GM12878 (cell line): ENCODE measurements around the gene SOX11. TPM values are rescaled to one million over a fixed set of nuclear protein-coding genes. Genes with fewer than 3 reads are reported as not detected.

Experiments
- ATAC-seq: fragments of 200-7000 bp; cut with Tn5 transposase; 3 replicates; pipeline ENCODE4 v1.9.1; 2020; ENCODE audit warnings: mild to moderate bottlenecking, moderate library complexity
- BruUV-seq: library from RNA; stranded (reverse); fragments of 400-500 nt; replicated peaks from 2 replicates; lab custom pipeline; 2021; lab: Mats Ljungman, UMichigan
- CTCF ChIA-PET: fragments of 300-600 bp; sonication (Branson Sonifier 250); formaldehyde crosslinking; extraction: SDS; loops from one replicate; lab custom pipeline; 2021; ENCODE audit warnings: inconsistent platforms; lab: Yijun Ruan, JAX
- POLR2A ChIA-PET: fragments of 350-600 bp; formaldehyde crosslinking; extraction: SDS; loops from one replicate; lab custom pipeline; 2021; ENCODE audit warnings: inconsistent platforms; lab: Charles Lee
- RAD21 ChIA-PET: fragments of 300-600 bp; sonication (Branson Sonifier 250); formaldehyde crosslinking; loops from one replicate; lab custom pipeline; 2023; ENCODE audit warnings: antibody characterized with exemption; ENCODE audit not compliant: unreplicated experiment; lab: Charles Lee
- SMC1A ChIA-PET: fragments of 300-600 bp; sonication (Branson Sonifier 250); formaldehyde crosslinking; loops from one replicate; lab custom pipeline; 2023; ENCODE audit not compliant: unreplicated experiment, uncharacterized antibody; lab: Charles Lee
- DNase-seq: peaks from one replicate; pipeline ENCODE4 v3.0.0-alpha.2; 2011; ENCODE audit warnings: low read depth, low spot score
- FAIRE-seq: peaks from 3 replicates; lab custom pipeline; 2011; peaks lifted over from hg19 to GRCh38; lab: Jason Lieb, UNC
- H2AFZ ChIP-seq: 2 replicates; pipeline ENCODE4 v1.6.0; 2011; ENCODE audit warnings: low read depth, low read length, control low read depth; ENCODE audit not compliant: control insufficient read depth
- H3K27ac ChIP-seq: 2 replicates; pipeline ENCODE4 v1.5.1; 2011; ENCODE audit warnings: control low read depth; ENCODE audit not compliant: control insufficient read depth, insufficient read depth
- H3K27me3 ChIP-seq, 2 experiments: replicated peaks in 1 of 2; 2 replicates each; pipeline versions ENCODE4 v1.6.0 to v1.6.1; 2011; ENCODE audit warnings: low read length in 1 of 2; ENCODE audit not compliant: control insufficient read depth in 2 of 2, insufficient read depth in 2 of 2
- H3K36me3 ChIP-seq, 2 experiments: 2 replicates each; pipeline ENCODE4 v1.5.1; 2011; ENCODE audit warnings: low read length in 1 of 2; ENCODE audit not compliant: control insufficient read depth in 2 of 2, insufficient read depth in 2 of 2
- H3K4me1 ChIP-seq: 2 replicates; pipeline ENCODE4 v1.6.1; 2011; ENCODE audit warnings: mild to moderate bottlenecking, low read length, moderate library complexity, mixed read lengths; ENCODE audit not compliant: control insufficient read depth, insufficient read depth
- H3K4me2 ChIP-seq: 2 replicates; pipeline ENCODE4 v1.6.0; 2011; ENCODE audit warnings: control low read depth; ENCODE audit not compliant: control insufficient read depth, insufficient read depth
- H3K4me3 ChIP-seq: fragments of 200-600 bp; sonication (generic); 2 replicates; pipeline ENCODE4 v1.5.1; 2016
- H3K79me2 ChIP-seq: 2 replicates; pipeline ENCODE4 v1.6.0; 2011; ENCODE audit warnings: low read length; ENCODE audit not compliant: control insufficient read depth, insufficient read depth
- H3K9ac ChIP-seq: 2 replicates; pipeline ENCODE4 v1.8.0; 2011; ENCODE audit warnings: low read length, control low read depth, mixed read lengths; ENCODE audit not compliant: control insufficient read depth, insufficient read depth
- H3K9me3 ChIP-seq: replicated peaks from 3 replicates; pipeline ENCODE4 v1.5.1; 2011; ENCODE audit warnings: mild to moderate bottlenecking, low read length; ENCODE audit not compliant: control insufficient read depth, insufficient read depth
- H4K20me1 ChIP-seq: 2 replicates; pipeline ENCODE4 v1.6.0; 2011; ENCODE audit not compliant: control insufficient read depth, insufficient read depth
- ATF2 ChIP-seq: IDR thresholded peaks from 2 replicates; pipeline ENCODE4 v1.6.1; 2012; ENCODE audit warnings: low read length, inconsistent platforms
- IKZF2 ChIP-seq, 2 experiments: fragments of 450-650 bp; IDR thresholded peaks; 2 replicates each; pipeline ENCODE4 v1.6.1; 2017; ENCODE audit warnings: mild to moderate bottlenecking in 2 of 2, moderate library complexity in 2 of 2
- MTA3 ChIP-seq: IDR thresholded peaks from 2 replicates; pipeline ENCODE4 v1.6.1; 2012; ENCODE audit warnings: low read length, inconsistent platforms, borderline replicate concordance
- USF1 ChIP-seq: IDR thresholded peaks from 2 replicates; pipeline ENCODE4 v1.6.1; 2011; ENCODE audit warnings: borderline replicate concordance, low read depth, mild to moderate bottlenecking, moderate library complexity, mixed read lengths, low read length; ENCODE audit not compliant: insufficient read depth; ENCODE audit errors: extremely low read length
- ZBED1 ChIP-seq: IDR thresholded peaks from 2 replicates; pipeline ENCODE4 v1.6.1; 2016; ENCODE audit warnings: borderline replicate concordance
- WGBS: methylation state at CpG from one replicate; pipeline ENCODE4 v1.1.6; 2016; ENCODE audit warnings: low lambda C conversion rate; ENCODE audit not compliant: insufficient replicate concordance, insufficient coverage; ENCODE audit errors: missing lambda C conversion rate; 5-methylcytosine and 5-hydroxymethylcytosine counted together
- in situ Hi-C: fragments of 300-500 bp; cut with MboI; formaldehyde crosslinking; loops from 9 replicates; pipeline ENCODE4 v1.14.3; 2018; ENCODE audit warnings: mixed read lengths
- intact Hi-C: fragments of 100-400 bp; cut with micrococcal nuclease; formaldehyde crosslinking; loops from one replicate; pipeline ENCODE4 v1.14.2; 2022; ENCODE audit not compliant: unreplicated experiment
- polyA plus RNA-seq, 11 experiments: library from polyadenylated mRNA; depleted of rRNA in 4 of 11; unstranded in 6 of 11; stranded (reverse) in 5 of 11; fragments of >200 nt; fragmentation: Nextera tagmentation in 4 of 11; fragmentation: Illumina TruSeq in 1 of 11; extraction: Ambion mirVana in 4 of 11; extraction: Trizol in 1 of 11; gene quantifications; 1 replicate in 1 of 11; 2 replicates in 10 of 11; pipeline versions ENCODE4 v1.2.1 to v1.2.3, GENCODE V29; 2011 to 2016; ENCODE audit warnings: inconsistent platforms in 2 of 11, missing spikeins in 2 of 11, low read depth in 1 of 11
- total RNA-seq, 4 experiments: library from RNA; depleted of rRNA in 3 of 4; stranded (reverse); fragments of >200 nt in 3 of 4; fragmentation: Illumina TruSeq in 1 of 4; extraction: Trizol in 1 of 4; gene quantifications; 2 replicates each; pipeline versions ENCODE4 v1.2.1 to v1.2.3, GENCODE V29; 2013 to 2021

Gene SOX11
- total and polyA plus RNA-seq, 10 of the 15 experiments (the other 5 are each of a cell fraction or from before 2014, with no cell fraction given), result 0.03 to 0.04 (median 0.03) TPM; not detected in 7

GRCh38 chr2:5699963-5700362 lies 7.8 kb downstream of the SOX11 start:
- ATAC-seq, result no peak
- SMC1A ChIA-PET, result no interaction called here
- BruUV-seq, result no TSS peak

More at GRCh38 chr2:5699963-5700362, 7.8 kb downstream of the SOX11 start:
- intact Hi-C loops, result no loop called here
- H3K4me3 ChIP-seq, result no peak overlapping the region
- in situ Hi-C loops, result no loop called here
- FAIRE-seq, result no peak
- 7% methylated on average over 4 of the region's 4 CpGs for WGBS
- POLR2A ChIA-PET, result no interaction called here
- no peaks in the 10 kb centered on the region for H4K20me1 ChIP-seq
- H3K4me2 ChIP-seq, result no peak overlapping the region
- no peaks in the 10 kb centered on the region for H3K4me1 ChIP-seq
- CTCF ChIA-PET, result no interaction called here
- TF ChIP-seq MTA3 (no peak), IKZF2 (IDR thresholded peaks at IDR 0.05) (no peak), ZBED1 (no peak), USF1 (no peak), ATF2 (no peak)
- TF ChIP-seq, all 136 proteins: peak for 0
- H3K9me3 ChIP-seq, result no peaks in the 10 kb centered on the region
- no peaks in the 10 kb centered on the region for H3K79me2 ChIP-seq
- no peak overlapping the region for H3K27ac ChIP-seq
- no peaks in the 10 kb centered on the region for H3K36me3 ChIP-seq
- H3K27me3 ChIP-seq, result no peaks in the 10 kb centered on the region
- H3K9ac ChIP-seq, result no peak overlapping the region
- RAD21 ChIA-PET, result no interaction called here
- H2AFZ ChIP-seq, result no peak overlapping the region
- DNase-seq, result no peak
